Measurements from ENCODE around the gene NXPE4. TPM values are rescaled to one million over a fixed set of nuclear protein-coding genes. Genes with fewer than 3 reads are reported as not detected.
"Not testable (repeated sequence)": the region's sequence is repeated elsewhere in the genome, so short reads cannot be mapped to it uniquely, and the experiment has no call there.

Gene NXPE4
- polyA plus RNA-seq, 2 donors = 0.01 TPM; not detected in 1

DNA sequence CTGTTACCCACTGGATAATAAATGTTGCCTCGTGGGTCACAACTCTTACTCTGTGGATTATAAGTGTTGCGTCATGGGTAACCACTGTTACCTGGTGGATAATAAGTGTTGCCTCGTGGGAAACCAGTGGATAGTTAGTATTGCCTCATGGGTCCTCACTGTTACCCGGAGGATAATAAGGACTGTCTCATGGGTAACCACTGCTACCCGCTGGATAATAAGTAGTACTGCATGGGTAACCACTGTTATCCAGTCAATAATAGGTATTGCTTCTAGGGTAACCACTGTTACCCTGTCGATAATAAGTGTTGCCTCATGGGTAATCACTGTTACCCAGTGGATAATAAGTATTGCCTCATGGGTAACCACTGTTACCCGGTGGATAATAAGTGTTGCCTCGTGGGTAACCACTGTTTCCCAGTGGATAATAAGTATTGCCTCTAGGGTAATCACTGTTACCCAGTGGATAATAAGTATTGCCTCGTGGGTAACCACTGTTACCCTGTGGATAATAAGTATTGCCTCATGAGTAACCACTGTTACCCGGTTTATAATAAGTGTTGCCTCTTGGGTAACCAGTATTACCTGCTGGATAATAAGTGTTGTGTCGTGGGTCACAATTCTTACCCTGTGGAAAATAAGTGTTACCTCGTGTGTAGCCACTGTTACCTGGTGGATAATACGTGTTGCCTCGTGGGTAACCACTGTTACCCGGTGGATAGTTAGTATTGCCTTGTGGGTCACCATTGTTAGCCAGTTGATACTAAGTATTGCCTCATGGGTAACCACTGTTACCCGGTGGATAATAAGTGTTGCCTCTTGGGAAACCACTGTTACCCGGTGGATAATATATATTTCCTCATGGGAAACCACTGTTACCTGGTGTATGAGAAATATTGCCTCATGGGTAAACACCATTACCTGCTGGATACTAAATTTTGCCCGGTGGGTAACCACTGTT, 15.7 kb upstream of the NXPE4 start:
- 85 to 89% methylated on average over 18 of the region's 18 CpGs for WGBS, 2 donors
- no peaks in the 10 kb centered on the region for H3K9me3 ChIP-seq (ENCODE audit: control insufficient read depth in 2 of 2, insufficient read depth in 1 of 2, low read depth in 1 of 2, low read length in 1 of 2)
- H3K27ac ChIP-seq (ENCODE audit: low read depth in 2 of 2, low read length in 1 of 2) = no peak overlapping the region
- no peak overlapping the region for H3K4me3 ChIP-seq (ENCODE audit: low read depth in 1 of 2, low read length in 2 of 2)
- no peaks in the 10 kb centered on the region for H3K36me3 ChIP-seq (ENCODE audit: control insufficient read depth in 2 of 2, insufficient read depth in 2 of 2, low read length in 1 of 2)
- H3K27me3 ChIP-seq (ENCODE audit: control insufficient read depth in 1 of 2, insufficient read depth in 2 of 2, low read length in 2 of 2) = no peaks in the 10 kb centered on the region
- no peaks in the 10 kb centered on the region for H3K4me1 ChIP-seq (ENCODE audit: control insufficient read depth in 2 of 2, insufficient read depth in 2 of 2, low read length in 1 of 2)

DNA sequence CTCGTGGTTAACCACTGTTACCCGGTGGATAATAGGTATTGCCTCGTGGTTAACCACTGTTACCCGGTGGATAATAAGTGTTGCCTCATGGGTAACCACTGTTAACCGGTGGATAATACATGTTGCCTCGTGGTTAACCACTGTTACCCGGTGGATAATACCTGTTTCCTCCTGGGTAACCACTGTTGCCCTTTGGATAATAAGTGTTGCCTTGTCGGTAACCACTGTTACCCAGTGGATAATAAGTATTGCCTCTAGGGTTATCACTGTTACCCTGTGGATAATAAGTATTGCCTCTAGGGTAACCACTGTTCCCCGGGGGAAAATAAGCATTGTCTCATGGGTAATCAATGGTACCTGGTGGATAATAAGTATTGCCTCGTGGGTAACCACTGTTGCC, 15.0 kb upstream of the NXPE4 start:
- 82 to 85% methylated on average over 10 of the region's 10 CpGs for WGBS, 2 donors
- no peaks in the 10 kb centered on the region for H3K36me3 ChIP-seq (ENCODE audit: control insufficient read depth in 2 of 2, insufficient read depth in 2 of 2, low read length in 1 of 2)
- no peak overlapping the region for H3K4me3 ChIP-seq (ENCODE audit: low read depth in 1 of 2, low read length in 2 of 2)
- no peaks in the 10 kb centered on the region for H3K27me3 ChIP-seq (ENCODE audit: control insufficient read depth in 1 of 2, insufficient read depth in 2 of 2, low read length in 2 of 2)
- H3K27ac ChIP-seq (ENCODE audit: low read depth in 2 of 2, low read length in 1 of 2) = no peak overlapping the region
- no peaks in the 10 kb centered on the region for H3K9me3 ChIP-seq (ENCODE audit: control insufficient read depth in 2 of 2, insufficient read depth in 1 of 2, low read depth in 1 of 2, low read length in 1 of 2)
- H3K4me1 ChIP-seq (ENCODE audit: control insufficient read depth in 2 of 2, insufficient read depth in 2 of 2, low read length in 1 of 2) = no peaks in the 10 kb centered on the region

GRCh38 chr11:114609429-114609828, 13.8 kb upstream of the NXPE4 start:
- Histone ChIP-seq H3K4me3 (ENCODE audit: low read depth in 1 of 2, low read length in 2 of 2) (no peak overlapping the region), H3K4me1 (ENCODE audit: control insufficient read depth in 2 of 2, insufficient read depth in 2 of 2, low read length in 1 of 2) (no peaks in the 10 kb centered on the region), H3K9me3 (ENCODE audit: control insufficient read depth in 2 of 2, insufficient read depth in 1 of 2, low read depth in 1 of 2, low read length in 1 of 2) (no peaks in the 10 kb centered on the region), H3K36me3 (ENCODE audit: control insufficient read depth in 2 of 2, insufficient read depth in 2 of 2, low read length in 1 of 2) (no peaks in the 10 kb centered on the region), H3K27ac (ENCODE audit: low read depth in 2 of 2, low read length in 1 of 2) (no peak overlapping the region), H3K27me3 (ENCODE audit: control insufficient read depth in 1 of 2, insufficient read depth in 2 of 2, low read length in 2 of 2) (no peaks in the 10 kb centered on the region)
- 88 to 92% methylated on average over 9 of the region's 9 CpGs for WGBS, 2 donors

- not testable (repeated sequence) for H3K9me3 ChIP-seq (ENCODE audit: control insufficient read depth in 2 of 2, insufficient read depth in 1 of 2, low read depth in 1 of 2, low read length in 1 of 2); H3K4me1 ChIP-seq (ENCODE audit: control insufficient read depth in 2 of 2, insufficient read depth in 2 of 2, low read length in 1 of 2); H3K4me3 ChIP-seq (ENCODE audit: low read depth in 1 of 2, low read length in 2 of 2); H3K27me3 ChIP-seq (ENCODE audit: control insufficient read depth in 1 of 2, insufficient read depth in 2 of 2, low read length in 2 of 2); H3K36me3 ChIP-seq (ENCODE audit: control insufficient read depth in 2 of 2, insufficient read depth in 2 of 2, low read length in 1 of 2); H3K27ac ChIP-seq (ENCODE audit: low read depth in 2 of 2, low read length in 1 of 2)
- WGBS, 2 donors = 75 to 78% methylated on average over 9 of the region's 9 CpGs
These were observed 13.0 kb upstream of the NXPE4 start for GRCh38 chr11:114608605-114609004.

- H3K4me3 ChIP-seq (ENCODE audit: low read depth in 1 of 2, low read length in 2 of 2) = no peak overlapping the region
- no peaks in the 10 kb centered on the region for H3K9me3 ChIP-seq (ENCODE audit: control insufficient read depth in 2 of 2, insufficient read depth in 1 of 2, low read depth in 1 of 2, low read length in 1 of 2)
- no peaks in the 10 kb centered on the region for H3K27me3 ChIP-seq (ENCODE audit: control insufficient read depth in 1 of 2, insufficient read depth in 2 of 2, low read length in 2 of 2)
- no peaks in the 10 kb centered on the region for H3K4me1 ChIP-seq (ENCODE audit: control insufficient read depth in 2 of 2, insufficient read depth in 2 of 2, low read length in 1 of 2)
- no peak overlapping the region for H3K27ac ChIP-seq (ENCODE audit: low read depth in 2 of 2, low read length in 1 of 2)
- WGBS, 2 donors = 83 to 84% methylated on average over 11 of the region's 11 CpGs
- no peaks in the 10 kb centered on the region for H3K36me3 ChIP-seq (ENCODE audit: control insufficient read depth in 2 of 2, insufficient read depth in 2 of 2, low read length in 1 of 2)
These were observed 12.3 kb upstream of the NXPE4 start for GRCh38 chr11:114607753-114608459.

- WGBS, 2 donors = 86 to 89% methylated on average over 5 of the region's 5 CpGs
- H3K4me3 ChIP-seq (ENCODE audit: low read depth in 1 of 2, low read length in 2 of 2); H3K27ac ChIP-seq (ENCODE audit: low read depth in 2 of 2, low read length in 1 of 2); H3K9me3 ChIP-seq (ENCODE audit: control insufficient read depth in 2 of 2, insufficient read depth in 1 of 2, low read depth in 1 of 2, low read length in 1 of 2); H3K36me3 ChIP-seq (ENCODE audit: control insufficient read depth in 2 of 2, insufficient read depth in 2 of 2, low read length in 1 of 2); H3K4me1 ChIP-seq (ENCODE audit: control insufficient read depth in 2 of 2, insufficient read depth in 2 of 2, low read length in 1 of 2); H3K27me3 ChIP-seq (ENCODE audit: control insufficient read depth in 1 of 2, insufficient read depth in 2 of 2, low read length in 2 of 2): not testable (repeated sequence)
These were observed 11.2 kb upstream of the NXPE4 start for GRCh38 chr11:114606802-114607075.

DNA sequence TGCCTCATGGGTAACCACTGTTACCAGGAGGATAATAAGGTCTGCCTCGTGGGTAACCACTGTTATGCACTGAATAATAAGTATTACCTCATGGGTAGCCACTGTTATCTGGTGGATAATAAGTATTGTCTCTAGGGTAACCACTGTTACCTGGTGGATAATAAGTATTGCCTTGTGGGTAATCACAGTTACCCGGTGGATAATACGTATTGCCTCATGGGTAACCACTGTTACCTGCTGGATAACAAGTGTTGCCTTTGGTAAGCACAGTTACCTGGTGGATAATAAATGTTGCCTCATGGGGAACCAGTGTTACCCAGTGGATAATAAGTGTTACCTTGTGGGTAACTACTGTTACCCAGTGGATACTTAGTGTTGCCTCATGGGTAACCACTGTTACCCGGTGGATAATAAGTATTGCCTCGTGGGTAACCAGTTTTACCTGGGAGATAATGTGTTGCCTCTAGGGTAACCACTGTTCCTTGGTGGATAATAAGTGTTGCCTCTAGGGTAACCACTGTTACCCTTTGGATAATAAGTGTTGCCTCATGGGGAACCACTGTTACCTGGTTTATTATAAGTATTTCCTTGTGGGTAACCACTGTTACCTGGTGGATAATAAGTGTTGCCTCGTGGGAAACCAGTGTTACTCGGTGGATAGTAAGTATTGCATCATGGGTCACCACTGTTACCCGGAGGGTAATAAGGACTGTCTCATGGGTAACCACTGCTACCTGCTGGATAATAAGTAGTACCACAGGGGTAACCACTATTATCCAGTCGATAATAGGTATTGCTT, 10.6 kb upstream of the NXPE4 start:
- H3K4me1 ChIP-seq (ENCODE audit: control insufficient read depth in 2 of 2, insufficient read depth in 2 of 2, low read length in 1 of 2) = no peaks in the 10 kb centered on the region
- no peak overlapping the region for H3K27ac ChIP-seq (ENCODE audit: low read depth in 2 of 2, low read length in 1 of 2)
- no peak overlapping the region for H3K4me3 ChIP-seq (ENCODE audit: low read depth in 1 of 2, low read length in 2 of 2)
- WGBS, 2 donors = 84 to 87% methylated on average over 9 of the region's 9 CpGs
- no peaks in the 10 kb centered on the region for H3K9me3 ChIP-seq (ENCODE audit: control insufficient read depth in 2 of 2, insufficient read depth in 1 of 2, low read depth in 1 of 2, low read length in 1 of 2)
- H3K27me3 ChIP-seq (ENCODE audit: control insufficient read depth in 1 of 2, insufficient read depth in 2 of 2, low read length in 2 of 2) = no peaks in the 10 kb centered on the region
- H3K36me3 ChIP-seq (ENCODE audit: control insufficient read depth in 2 of 2, insufficient read depth in 2 of 2, low read length in 1 of 2) = no peaks in the 10 kb centered on the region

DNA sequence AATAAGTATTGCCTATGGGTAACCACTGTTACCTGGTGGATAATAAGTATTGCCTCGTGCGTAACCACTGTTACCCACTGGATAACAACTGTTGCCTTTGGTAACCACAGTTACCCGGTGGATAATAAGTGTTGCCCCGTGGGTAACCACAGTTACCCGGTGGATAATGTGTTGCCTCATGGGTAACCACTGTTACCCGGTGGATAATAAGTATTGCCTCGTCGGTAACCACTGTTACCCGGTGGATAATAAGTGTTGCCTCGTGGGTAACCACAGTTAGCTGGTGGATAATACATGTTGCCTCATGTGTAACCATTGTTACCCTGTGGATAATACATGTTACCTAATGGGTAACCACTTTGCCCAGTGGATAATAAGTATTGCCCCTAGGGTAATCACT, 9.8 kb upstream of the NXPE4 start:
- no peaks in the 10 kb centered on the region for H3K27me3 ChIP-seq (ENCODE audit: control insufficient read depth in 1 of 2, insufficient read depth in 2 of 2, low read length in 2 of 2)
- H3K36me3 ChIP-seq (ENCODE audit: control insufficient read depth in 2 of 2, insufficient read depth in 2 of 2, low read length in 1 of 2) = no peaks in the 10 kb centered on the region
- WGBS, 2 donors = 86 to 94% methylated on average over 10 of the region's 10 CpGs
- H3K4me3 ChIP-seq (ENCODE audit: low read depth in 1 of 2, low read length in 2 of 2) = no peak overlapping the region
- H3K4me1 ChIP-seq (ENCODE audit: control insufficient read depth in 2 of 2, insufficient read depth in 2 of 2, low read length in 1 of 2) = no peaks in the 10 kb centered on the region
- H3K27ac ChIP-seq (ENCODE audit: low read depth in 2 of 2, low read length in 1 of 2) = no peak overlapping the region
- no peaks in the 10 kb centered on the region for H3K9me3 ChIP-seq (ENCODE audit: control insufficient read depth in 2 of 2, insufficient read depth in 1 of 2, low read depth in 1 of 2, low read length in 1 of 2)

DNA sequence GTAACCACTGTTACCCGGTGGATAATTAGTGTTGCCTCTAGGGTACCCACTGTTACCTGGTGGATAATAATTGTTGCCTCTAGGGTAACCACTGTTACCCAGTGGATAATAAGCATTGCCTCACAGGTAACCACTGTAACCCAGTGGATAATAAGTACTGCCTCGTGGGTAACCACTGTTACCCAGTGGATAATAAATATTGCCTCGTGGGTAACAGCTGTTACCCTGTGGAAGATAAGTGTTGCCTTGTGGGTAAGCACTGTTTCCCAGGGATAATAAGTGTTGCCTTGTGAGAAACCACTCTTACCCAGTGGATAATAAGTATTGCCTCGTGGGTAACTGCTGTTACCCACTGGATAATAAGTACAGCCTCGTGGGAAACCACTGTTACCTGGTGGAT, 9.3 kb upstream of the NXPE4 start:
- no peaks in the 10 kb centered on the region for H3K36me3 ChIP-seq (ENCODE audit: control insufficient read depth in 2 of 2, insufficient read depth in 2 of 2, low read length in 1 of 2)
- no peak overlapping the region for H3K27ac ChIP-seq (ENCODE audit: low read depth in 2 of 2, low read length in 1 of 2)
- no peaks in the 10 kb centered on the region for H3K9me3 ChIP-seq (ENCODE audit: control insufficient read depth in 2 of 2, insufficient read depth in 1 of 2, low read depth in 1 of 2, low read length in 1 of 2)
- H3K4me1 ChIP-seq (ENCODE audit: control insufficient read depth in 2 of 2, insufficient read depth in 2 of 2, low read length in 1 of 2) = no peaks in the 10 kb centered on the region
- 74 to 78% methylated on average over 5 of the region's 5 CpGs for WGBS, 2 donors
- H3K4me3 ChIP-seq (ENCODE audit: low read depth in 1 of 2, low read length in 2 of 2) = no peak overlapping the region
- no peaks in the 10 kb centered on the region for H3K27me3 ChIP-seq (ENCODE audit: control insufficient read depth in 1 of 2, insufficient read depth in 2 of 2, low read length in 2 of 2)

Data from esophagus (tissue), 2 donors.